NB4 (cell line): ENCODE measurements around the gene SESN1.

Source experiments
- DNase-seq: peaks from one replicate; pipeline ENCODE4 v3.0.0; 2010; ENCODE audit warnings: low read depth
- H3K4me3 ChIP-seq: one replicate; pipeline ENCODE4 v1.5.1; 2011; ENCODE audit warnings: mild to moderate bottlenecking, low read depth, low read length, moderate library complexity
- CTCF ChIP-seq: IDR thresholded peaks from one replicate; pipeline ENCODE4 v1.5.1; 2012; ENCODE audit warnings: low read depth, low read length
- MAX ChIP-seq: IDR thresholded peaks from 2 replicates; pipeline ENCODE4 v1.6.1; 2011; ENCODE audit warnings: low read depth, low read length
- MYC ChIP-seq: IDR thresholded peaks from 2 replicates; pipeline ENCODE4 v1.6.1; 2011; ENCODE audit warnings: low read depth, low read length
- POLR2A ChIP-seq: IDR thresholded peaks from 2 replicates; pipeline ENCODE4 v1.6.1; 2011; ENCODE audit warnings: mild to moderate bottlenecking; ENCODE audit not compliant: insufficient read length; ENCODE audit errors: extremely low read depth

The SESN1 gene

GRCh38 chr6:109036574-109037294, 57.9 kb downstream of the SESN1 start:
- TF ChIP-seq MYC: no peak
- no peak for DNase-seq
- H3K4me3 ChIP-seq: no peak overlapping the region

- no peak for DNase-seq
- H3K4me3 ChIP-seq: no peak overlapping the region
- TF ChIP-seq POLR2A: no peak
- no peak for TF ChIP-seq MYC
- no peak for TF ChIP-seq MAX
- no peak for TF ChIP-seq CTCF
Observed at GRCh38 chr6:109034526-109034925, 60.1 kb downstream of the SESN1 start.

GRCh38 chr6:109033655-109034054, 61.0 kb downstream of the SESN1 start:
- DNase-seq: no peak
- no peak for TF ChIP-seq POLR2A
- no peak for TF ChIP-seq CTCF
- TF ChIP-seq MAX: no peak
- TF ChIP-seq MYC: no peak
- no peak overlapping the region for H3K4me3 ChIP-seq

- no peak for DNase-seq
- TF ChIP-seq POLR2A: no peak
- no peak for TF ChIP-seq CTCF
- TF ChIP-seq MAX: no peak
- no peak for TF ChIP-seq MYC
- H3K4me3 ChIP-seq: no peak overlapping the region
Observed at GRCh38 chr6:109031416-109031815, 63.2 kb downstream of the SESN1 start.

- TF ChIP-seq POLR2A (no peak), MYC (no peak), CTCF (no peak), MAX (no peak)
- DNase-seq: no peak
- no peak overlapping the region for H3K4me3 ChIP-seq
Observed at GRCh38 chr6:109029313-109029712, 65.3 kb downstream of the SESN1 start.

- no peak for DNase-seq
- H3K4me3 ChIP-seq: no peak overlapping the region
- TF ChIP-seq MAX: no peak
Observed at GRCh38 chr6:109028439-109028838, 66.2 kb downstream of the SESN1 start.

GRCh38 chr6:109027964-109028363, 66.7 kb downstream of the SESN1 start:
- H3K4me3 ChIP-seq: no peak overlapping the region
- no peak for DNase-seq
- TF ChIP-seq CTCF (no peak), MYC (no peak)
